Uterus (tissue), 4 donors: ENCODE data around the gene DCX. TPM values are rescaled to one million over a fixed set of nuclear protein-coding genes. Genes with fewer than 3 reads are reported as not detected.

Experiments
- DNase-seq, 2 donors: peaks; one replicate each; pipeline ENCODE4 v3.0.0-alpha.2; 2019 to 2020
- H3K27ac ChIP-seq, 2 donors: fragments of 200-600 bp; sonication (generic); 1 replicate in 1 of 2; 2 replicates in 1 of 2; pipeline ENCODE4 v1.5.1; 2016 to 2018
- H3K27me3 ChIP-seq, 2 donors: fragments of 200-600 bp; sonication (generic); one replicate each; pipeline ENCODE4 v1.5.1; 2018 to 2019; ENCODE audit warnings: control low read depth in 1 of 2
- H3K36me3 ChIP-seq, 2 donors: fragments of 200-600 bp; sonication (generic); one replicate each; pipeline ENCODE4 v1.5.1; 2019; ENCODE audit warnings: control low read depth in 1 of 2
- H3K4me1 ChIP-seq, 2 donors: fragments of 200-600 bp; sonication (generic); one replicate each; pipeline ENCODE4 v1.5.1; 2018 to 2019; ENCODE audit warnings: control low read depth in 1 of 2
- H3K4me3 ChIP-seq, 2 donors: fragments of 200-600 bp; sonication (generic); 1 replicate in 1 of 2; 2 replicates in 1 of 2; pipeline ENCODE4 v1.5.1; 2018 to 2019; ENCODE audit warnings: mild to moderate bottlenecking in 1 of 2
- H3K9me3 ChIP-seq, 2 donors: fragments of 200-600 bp; sonication (generic); one replicate each; pipeline ENCODE4 v1.5.1; 2019; ENCODE audit warnings: control low read depth in 1 of 2
- CTCF ChIP-seq, 4 experiments: fragments of 200-600 bp in 2 of 4; fragments of 450-650 bp in 2 of 4; sonication (generic) in 2 of 4; IDR thresholded peaks; one replicate each; pipeline ENCODE4 v1.5.1; 2016 to 2019; ENCODE audit warnings: antibody characterized with exemption in 4 of 4, mild to moderate bottlenecking in 2 of 4, moderate library complexity in 1 of 4
- POLR2A ChIP-seq, 2 donors: fragments of 450-650 bp; IDR thresholded peaks; one replicate each; pipeline ENCODE4 v1.6.1; 2016; ENCODE audit warnings: antibody characterized with exemption in 2 of 2, mild to moderate bottlenecking in 1 of 2, moderate library complexity in 1 of 2
- intact Hi-C: fragments of 100-400 bp; cut with DNase I; formaldehyde crosslinking; loops from one replicate; pipeline ENCODE4 v1.15.1; 2023; ENCODE audit warnings: low total_unique reads
- small RNA-seq: library from RNA; depleted of rRNA; stranded (forward); fragments of <200 nt; gene quantifications from one replicate; pipeline ENCODE3, GENCODE V24; 2016
- total RNA-seq, 4 donors: library from RNA; depleted of rRNA in 3 of 4; stranded (reverse); fragments of >200 nt in 3 of 4; gene quantifications; one replicate each; pipeline versions ENCODE4 v1.1.0 to v1.2.4, GENCODE V29; 2014 to 2023
- donor health status: DM: yes; HTN: yes; CAD: no.

The DCX gene
- total RNA-seq, 4 donors from 2014 or later = 2.0 to 5.5 TPM; not detected in 2

DNA sequence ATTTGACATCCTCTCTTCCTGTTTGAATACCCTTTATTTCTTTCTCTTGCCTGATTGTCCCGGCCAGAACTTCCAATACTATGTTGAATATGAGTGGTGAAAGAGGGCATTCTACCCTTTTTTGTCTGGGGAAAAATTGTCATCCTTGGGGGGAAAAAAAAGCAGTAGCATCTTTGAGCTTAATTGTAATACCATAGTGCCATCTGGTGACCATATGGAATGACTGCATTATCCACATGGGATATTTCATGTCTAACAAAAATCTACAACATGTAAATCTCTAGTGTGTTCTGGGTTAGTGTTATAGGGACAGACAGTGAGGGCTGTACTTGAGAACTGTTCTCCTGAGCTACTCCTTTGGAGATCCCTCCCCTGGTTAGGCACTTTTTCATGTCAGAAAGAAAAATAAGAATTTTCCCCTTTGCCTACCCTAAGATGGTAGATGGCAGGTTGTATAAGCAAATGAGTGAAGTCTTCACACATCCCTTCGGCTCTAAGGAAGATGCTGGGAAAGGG lies 167.7 kb downstream of the DCX start:
- intact Hi-C loops = no loop called here
- TF ChIP-seq POLR2A (IDR thresholded peaks at IDR 0.05) (no peak), CTCF (IDR thresholded peaks at IDR 0.05) (peak in 3 of 4 experiments; percentile 33 to 49 (median 47))
- no peaks in the 10 kb centered on the region for H3K27me3 ChIP-seq
- no peaks in the 10 kb centered on the region for H3K4me1 ChIP-seq
- DNase-seq = no peak
- H3K9me3 ChIP-seq = no peaks in the 10 kb centered on the region
- no peaks in the 10 kb centered on the region for H3K36me3 ChIP-seq
- no peak overlapping the region for H3K27ac ChIP-seq
- H3K4me3 ChIP-seq = no peak overlapping the region

Small RNA genes lying within 50 kb of the gene (small RNA-seq; reads per million reads assigned to genes)
- not detected for gene RNU6-496P

Other genes starting within 250 kb of the DCX start
- 100 to 1,000 TPM in 1 of 4 donors, 10 to 100 TPM in 2, under 1 TPM in 1; 0.26 to 112 (median 12.4) TPM for gene CAPN6, start 141.7 kb downstream of the DCX start, total RNA-seq
- 10 to 100 TPM in 2 of 4 donors, 1 to 10 TPM in 1, under 1 TPM in 1; 0.69 to 21.3 (median 7.9) TPM for gene SERTM2, start 99.5 kb upstream of the DCX start, total RNA-seq